ENCODE data around the gene GSTT4. TPM values are rescaled to one million over a fixed set of nuclear protein-coding genes. Genes with fewer than 3 reads are reported as not detected.

The GSTT4 gene
- not detected in 2 replicates for total RNA-seq

DNA sequence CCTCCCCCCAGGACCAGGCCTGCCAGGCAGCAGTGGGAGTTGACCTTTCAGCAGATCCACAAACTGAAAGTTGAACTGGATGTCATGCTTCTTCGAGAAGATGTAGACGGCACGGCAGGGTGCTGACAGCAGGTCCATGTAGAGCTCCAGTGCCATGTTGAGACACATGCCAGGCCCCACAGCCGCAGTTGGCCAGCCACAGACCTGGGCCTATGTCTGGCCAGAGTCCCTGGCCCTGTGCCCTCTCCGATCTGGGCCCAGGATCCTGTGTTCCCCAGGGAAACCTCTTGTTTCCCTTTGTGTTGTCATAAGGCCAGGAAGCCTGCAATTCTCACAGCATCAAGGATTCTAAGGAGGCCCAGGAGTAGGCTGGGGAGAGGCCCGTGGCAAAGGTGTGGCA is at the start of gene GSTT4:
Gene GSTT4 (minus strand): TSS at position 253 of the 400 bp plus-strand sequence. CDS start 97 bp downstream, at position 156.

DNA sequence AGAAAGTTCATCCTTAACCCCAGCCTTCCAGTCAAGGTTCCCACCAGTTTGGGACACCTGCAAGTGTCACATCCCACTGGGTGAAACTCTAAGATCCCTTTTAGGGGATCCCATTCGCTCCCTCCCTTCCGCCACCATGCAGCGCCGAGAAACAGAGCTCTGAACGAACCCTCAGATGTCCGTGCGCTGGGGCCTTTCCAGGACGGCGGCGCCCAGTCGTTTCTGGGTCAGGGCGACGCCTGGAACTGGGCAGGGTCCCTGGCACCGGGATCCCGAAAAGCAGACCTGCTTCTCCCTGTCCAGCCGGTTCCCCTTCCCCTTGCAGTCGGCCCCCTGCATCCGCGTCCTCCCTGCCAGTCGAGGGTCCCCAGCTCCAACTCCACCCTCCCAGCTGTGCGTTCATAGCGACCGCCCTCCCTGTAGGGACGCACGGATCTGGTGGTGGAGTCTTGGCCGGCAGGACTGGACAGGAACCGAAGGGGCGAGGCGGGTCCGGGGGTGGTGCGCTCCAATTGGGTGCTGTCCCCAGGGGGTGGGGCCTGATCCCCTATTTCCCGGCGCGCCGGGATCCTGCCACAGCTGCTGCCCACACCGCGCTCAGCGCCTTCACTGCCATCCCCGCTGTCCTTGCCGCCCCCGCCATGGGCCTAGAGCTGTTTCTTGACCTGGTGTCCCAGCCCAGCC is 25.6 kb downstream of the GSTT4 start, which contains the start of gene GSTT2:
Gene GSTT2 (plus strand): TSS at position 578 of the 684 bp plus-strand sequence.

DNA sequence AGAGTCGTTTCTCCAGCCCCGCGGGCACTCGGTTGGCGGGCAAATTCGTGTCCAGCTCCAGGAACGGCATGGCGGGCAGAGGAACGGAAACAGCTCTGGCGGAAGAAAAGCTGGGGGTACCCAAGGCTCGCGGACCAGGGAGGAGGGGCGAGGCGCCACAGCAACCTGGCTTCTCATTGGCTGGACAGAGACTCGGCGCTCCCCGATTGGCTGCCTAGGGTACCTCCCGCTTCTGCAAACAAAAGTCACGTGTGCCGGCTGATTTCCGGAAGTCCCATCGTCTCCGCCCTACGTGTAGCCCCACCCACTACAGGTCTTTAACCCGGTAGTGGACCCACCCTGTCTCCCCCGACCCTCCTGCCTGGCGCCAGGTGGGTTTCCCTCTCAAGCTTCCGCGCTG is 30.9 kb downstream of the GSTT4 start, which contains the start of gene DDT:
Gene DDT (minus strand): TSS at position 97 of the 400 bp plus-strand sequence. CDS start 27 bp downstream, at position 70.

GRCh38 chr22:23966568-23966967 is 38.7 kb downstream of the GSTT4 start, which contains the start of gene DDTL:
Gene DDTL, plus strand, starts transcription at chr22:23966888. Its CDS starts 27 bp downstream, at chr22:23966915.

DNA sequence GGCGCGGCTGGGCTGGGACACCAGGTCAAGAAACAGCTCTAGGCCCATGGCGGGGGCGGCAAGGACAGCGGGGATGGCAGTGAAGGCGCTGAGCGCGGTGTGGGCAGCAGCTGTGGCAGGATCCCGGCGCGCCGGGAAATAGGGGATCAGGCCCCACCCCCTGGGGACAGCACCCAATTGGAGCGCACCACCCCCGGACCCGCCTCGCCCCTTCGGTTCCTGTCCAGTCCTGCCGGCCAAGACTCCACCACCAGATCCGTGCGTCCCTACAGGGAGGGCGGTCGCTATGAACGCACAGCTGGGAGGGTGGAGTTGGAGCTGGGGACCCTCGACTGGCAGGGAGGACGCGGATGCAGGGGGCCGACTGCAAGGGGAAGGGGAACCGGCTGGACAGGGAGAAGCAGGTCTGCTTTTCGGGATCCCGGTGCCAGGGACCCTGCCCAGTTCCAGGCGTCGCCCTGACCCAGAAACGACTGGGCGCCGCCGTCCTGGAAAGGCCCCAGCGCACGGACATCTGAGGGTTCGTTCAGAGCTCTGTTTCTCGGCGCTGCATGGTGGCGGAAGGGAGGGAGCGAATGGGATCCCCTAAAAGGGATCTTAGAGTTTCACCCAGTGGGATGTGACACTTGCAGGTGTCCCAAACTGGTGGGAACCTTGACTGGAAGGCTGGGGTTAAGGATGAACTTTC is 44.0 kb downstream of the GSTT4 start, which contains the start of gene GSTT2B:
Gene GSTT2B (minus strand): TSS at position 112 of the 688 bp plus-strand sequence. CDS start 64 bp downstream, at position 48.

Other genes starting within 250 kb of the GSTT4 start
- 0.09 and 0.33 TPM in 2 replicates for gene C22orf15, start 242.5 kb downstream of the GSTT4 start, total RNA-seq
- 6.5 and 11.8 TPM in 2 replicates for gene CHCHD10, start 237.5 kb downstream of the GSTT4 start, total RNA-seq
- 4.2 and 8.2 TPM in 2 replicates for gene MMP11, start 232.6 kb downstream of the GSTT4 start, total RNA-seq
- gene SMARCB1, start 218.5 kb downstream of the GSTT4 start, total RNA-seq: 13.3 and 19.3 TPM in 2 replicates
- 0.17 and 0.33 TPM in 2 replicates for gene DERL3, start 166.4 kb downstream of the GSTT4 start, total RNA-seq
- 3.3 and 4.4 TPM in 2 replicates for gene SLC2A11, start 147.6 kb downstream of the GSTT4 start, total RNA-seq
- gene MIF, start 111.1 kb downstream of the GSTT4 start, total RNA-seq: 163 and 279 TPM in 2 replicates
- 0.77 and 13.5 TPM in 2 replicates for gene GSTT2B, start 44.3 kb downstream of the GSTT4 start, total RNA-seq
- gene DDTL, start 38.6 kb downstream of the GSTT4 start, total RNA-seq: 0.86 and 4.7 TPM in 2 replicates
- gene DDT, start 31.0 kb downstream of the GSTT4 start, total RNA-seq: 92.4 and 105 TPM in 2 replicates
- 0.98 TPM in 1 of 2 replicates, not detected in the other for gene GSTT2, start 25.3 kb downstream of the GSTT4 start, total RNA-seq
- 20.3 and 21.7 TPM in 2 replicates for gene CABIN1, start 5.9 kb upstream of the GSTT4 start, total RNA-seq
- 0.43 and 0.54 TPM in 2 replicates for gene SUSD2, start 176.0 kb upstream of the GSTT4 start, total RNA-seq
- gene GGT5, start 239.6 kb upstream of the GSTT4 start, total RNA-seq: 1.8 and 8.9 TPM in 2 replicates

Data from dermis lymphatic vessel endothelial cell (primary cell).